HepG2 (cell line): Measurements from ENCODE around the gene PTPRN. TPM values are rescaled to one million over a fixed set of nuclear protein-coding genes. Genes with fewer than 3 reads are reported as not detected.

Source experiments
- AKAP8 ChIP-seq: sonication (generic); formaldehyde crosslinking; IDR thresholded peaks from 2 replicates; pipeline ENCODE4 v1.5.1; 2020; ENCODE audit warnings: mild to moderate bottlenecking, missing genetic modification reagents
- ARNT2 ChIP-seq: sonication (generic); formaldehyde crosslinking; IDR thresholded peaks from 2 replicates; pipeline ENCODE4 v1.8.0; 2022; ENCODE audit warnings: mild to moderate bottlenecking, low read depth, missing genetic modification reagents, moderate library complexity
- GTF3A ChIP-seq: sonication (generic); formaldehyde crosslinking; conservative IDR thresholded peaks from 2 replicates; pipeline ENCODE4 v1.4.0; 2020; ENCODE audit warnings: mild to moderate bottlenecking, missing genetic modification reagents
- KLF13 ChIP-seq: sonication (generic); formaldehyde crosslinking; IDR thresholded peaks from 2 replicates; pipeline ENCODE4 v1.4.0; 2020; ENCODE audit warnings: mild to moderate bottlenecking, missing genetic modification reagents
- KLF9 ChIP-seq: IDR thresholded peaks from 2 replicates; pipeline ENCODE4 v1.6.1; 2016; ENCODE audit warnings: low read depth
- KMT2A ChIP-seq: sonication (generic); formaldehyde crosslinking; IDR thresholded peaks from 2 replicates; pipeline ENCODE4 v1.4.0; 2020; ENCODE audit warnings: missing genetic modification reagents
- NR2C2 ChIP-seq: sonication (generic); formaldehyde crosslinking; IDR thresholded peaks from 2 replicates; pipeline ENCODE4 v1.4.0; 2020; ENCODE audit warnings: missing genetic modification reagents, mild to moderate bottlenecking, moderate library complexity, borderline replicate concordance
- SMAD1 ChIP-seq: sonication (generic); formaldehyde crosslinking; IDR thresholded peaks from 2 replicates; pipeline ENCODE4 v1.4.0; 2020; ENCODE audit warnings: missing genetic modification reagents, low read depth, mild to moderate bottlenecking, borderline replicate concordance
- ZNF274 ChIP-seq: sonication (generic); formaldehyde crosslinking; IDR thresholded peaks from 2 replicates; pipeline ENCODE4 v1.5.1; 2020; ENCODE audit warnings: mild to moderate bottlenecking, missing genetic modification reagents
- ZNF337 ChIP-seq: sonication (generic); formaldehyde crosslinking; IDR thresholded peaks from 2 replicates; pipeline ENCODE4 v1.5.1; 2020; ENCODE audit warnings: missing genetic modification reagents, low read depth, mild to moderate bottlenecking, borderline replicate concordance
- ZNF781 ChIP-seq: sonication (generic); formaldehyde crosslinking; IDR thresholded peaks from 2 replicates; pipeline ENCODE4 v1.5.1; 2020; ENCODE audit warnings: borderline replicate concordance, mild to moderate bottlenecking, missing genetic modification reagents; ENCODE audit errors: not compliant biosample characterization
- polyA plus RNA-seq, 8 experiments: library from polyadenylated mRNA; depleted of rRNA in 3 of 8; stranded (reverse) in 7 of 8; unstranded in 1 of 8; fragments of >200 nt; fragmentation: Illumina TruSeq in 4 of 8; extraction: Trizol in 4 of 8; gene quantifications; 2 replicates each; pipeline versions ENCODE4 v1.2.1 to v1.2.3, GENCODE V29; 2011 to 2016; ENCODE audit warnings: low read depth in 4 of 8, missing spikeins in 1 of 8, mixed read lengths in 1 of 8; ENCODE audit not compliant: insufficient read depth in 1 of 8
- total RNA-seq, 5 experiments: library from RNA; depleted of rRNA; stranded (reverse); fragments of >200 nt; fragmentation: Illumina TruSeq; extraction: Trizol; gene quantifications; 2 replicates each; pipeline ENCODE4 v1.2.3, GENCODE V29; 2016; ENCODE audit warnings: low read depth in 1 of 5
- TF ChIP-seq, protein P1 (sequence below): sonication (generic); formaldehyde crosslinking; IDR thresholded peaks from 2 replicates; pipeline ENCODE4 v1.5.0; 2020; ENCODE audit warnings: mild to moderate bottlenecking, missing genetic modification reagents, borderline replicate concordance
- TF ChIP-seq, protein P2 (sequence below): sonication (generic); formaldehyde crosslinking; IDR thresholded peaks from 2 replicates; pipeline ENCODE4 v1.5.0; 2020; ENCODE audit warnings: missing genetic modification reagents
- TF ChIP-seq, protein P3 (sequence below): sonication (generic); formaldehyde crosslinking; IDR thresholded peaks from 2 replicates; pipeline ENCODE4 v1.4.0; 2020; ENCODE audit warnings: missing genetic modification reagents
- TF ChIP-seq, protein P4 (sequence below), 2 experiments: IDR thresholded peaks; 2 replicates each; pipeline ENCODE4 v1.6.1; 2011 to 2012; ENCODE audit warnings: low read length in 2 of 2, borderline replicate concordance in 1 of 2, low read depth in 1 of 2, mild to moderate bottlenecking in 1 of 2, moderate library complexity in 1 of 2
- TF ChIP-seq, protein P5 (sequence below): sonication (generic); formaldehyde crosslinking; IDR thresholded peaks from 2 replicates; pipeline ENCODE4 v1.4.0; 2020; ENCODE audit warnings: missing genetic modification reagents; ENCODE audit errors: not compliant biosample characterization
- TF ChIP-seq, protein P6 (sequence below): IDR thresholded peaks from 2 replicates; pipeline ENCODE4 v1.6.1; 2016; ENCODE audit warnings: low read depth, borderline replicate concordance

PTPRN gene
- total and polyA plus RNA-seq, 2 of the 13 experiments (the other 11 are each of a cell fraction or from before 2014, with no cell fraction given) = 0.26 TPM; not detected in 1

DNA sequence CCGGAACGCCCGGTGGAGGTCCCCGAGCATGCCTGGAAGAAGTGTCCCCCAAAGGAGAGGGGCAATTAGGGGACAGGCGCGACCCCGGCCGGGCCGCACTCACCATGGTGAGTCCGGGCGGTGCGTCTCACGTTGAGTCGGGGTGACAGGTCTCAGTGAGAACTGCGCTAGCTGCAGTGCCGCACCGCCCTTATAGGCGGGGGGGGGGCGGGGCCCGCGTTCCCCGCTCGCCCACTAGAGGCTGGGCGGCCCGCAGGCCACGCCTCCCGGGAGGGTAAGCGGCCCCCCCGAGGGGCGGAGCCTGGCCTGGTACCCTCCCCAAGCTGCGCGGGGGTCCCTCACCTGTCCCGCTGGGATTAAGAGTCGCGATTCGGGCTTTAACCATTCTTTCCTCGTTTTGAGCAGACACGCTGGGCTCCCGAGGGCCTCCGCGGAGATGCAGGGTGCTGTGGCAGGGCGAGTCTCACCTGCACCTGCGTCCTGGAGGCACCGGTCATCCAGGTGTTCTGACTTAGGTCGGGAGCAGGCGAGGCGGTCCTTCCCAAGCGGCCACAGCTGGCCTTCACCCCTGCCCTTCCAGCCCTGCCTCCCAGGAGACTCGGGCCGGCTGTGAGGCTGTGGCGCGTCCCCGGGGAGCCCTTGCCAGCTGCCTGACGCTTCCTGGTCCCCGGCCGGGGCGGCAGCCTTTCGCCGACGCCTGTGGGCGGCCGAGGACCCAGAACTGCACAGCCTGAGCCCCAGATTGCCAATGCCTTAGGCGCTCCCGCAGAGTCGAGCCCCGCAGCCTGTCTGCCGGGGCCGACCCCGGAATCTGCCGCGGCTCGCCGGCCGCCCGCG lies 55.2 kb downstream of the PTPRN start, which contains the start of gene TUBA4A (continued):
- TF ChIP-seq, protein P1, sequence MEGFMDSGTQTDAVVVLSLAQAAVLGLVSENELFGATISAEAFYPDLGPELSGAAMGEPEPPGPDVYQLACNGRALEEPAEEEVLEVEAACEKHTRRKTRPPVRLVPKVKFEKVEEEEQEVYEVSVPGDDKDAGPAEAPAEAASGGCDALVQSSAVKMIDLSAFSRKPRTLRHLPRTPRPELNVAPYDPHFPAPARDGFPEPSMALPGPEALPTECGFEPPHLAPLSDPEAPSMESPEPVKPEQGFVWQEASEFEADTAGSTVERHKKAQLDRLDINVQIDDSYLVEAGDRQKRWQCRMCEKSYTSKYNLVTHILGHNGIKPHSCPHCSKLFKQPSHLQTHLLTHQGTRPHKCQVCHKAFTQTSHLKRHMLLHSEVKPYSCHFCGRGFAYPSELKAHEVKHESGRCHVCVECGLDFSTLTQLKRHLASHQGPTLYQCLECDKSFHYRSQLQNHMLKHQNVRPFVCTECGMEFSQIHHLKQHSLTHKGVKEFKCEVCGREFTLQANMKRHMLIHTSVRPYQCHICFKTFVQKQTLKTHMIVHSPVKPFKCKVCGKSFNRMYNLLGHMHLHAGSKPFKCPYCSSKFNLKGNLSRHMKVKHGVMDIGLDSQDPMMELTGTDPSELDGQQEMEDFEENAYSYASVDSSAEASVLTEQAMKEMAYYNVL (CRISPR knock-in tag) = peak; percentile 32; the same call in 1 of the 2 replicates
- TF ChIP-seq, protein P2, sequence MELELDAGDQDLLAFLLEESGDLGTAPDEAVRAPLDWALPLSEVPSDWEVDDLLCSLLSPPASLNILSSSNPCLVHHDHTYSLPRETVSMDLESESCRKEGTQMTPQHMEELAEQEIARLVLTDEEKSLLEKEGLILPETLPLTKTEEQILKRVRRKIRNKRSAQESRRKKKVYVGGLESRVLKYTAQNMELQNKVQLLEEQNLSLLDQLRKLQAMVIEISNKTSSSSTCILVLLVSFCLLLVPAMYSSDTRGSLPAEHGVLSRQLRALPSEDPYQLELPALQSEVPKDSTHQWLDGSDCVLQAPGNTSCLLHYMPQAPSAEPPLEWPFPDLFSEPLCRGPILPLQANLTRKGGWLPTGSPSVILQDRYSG (CRISPR knock-in tag) = no peak
- TF ChIP-seq ZNF781 (CRISPR knock-in tag) (peak; percentile 49), KLF13 (CRISPR knock-in tag) (no peak), ARNT2 (CRISPR knock-in tag) (no peak), KMT2A (CRISPR knock-in tag) (no peak), NR2C2 (CRISPR knock-in tag) (no peak), KLF9 (CRISPR knock-in tag) (no peak), GTF3A (0 out of 2 replicates have a peak, but pooled peaks have one; percentile 74), AKAP8 (CRISPR knock-in tag) (no peak), SMAD1 (CRISPR knock-in tag) (0 out of 2 replicates have a peak, but pooled peaks have one; percentile 2), ZNF274 (CRISPR knock-in tag) (peak; percentile 29; the same call in 1 of the 2 replicates), ZNF337 (CRISPR knock-in tag) (0 out of 2 replicates have a peak, but pooled peaks have one; percentile 40)
- TF ChIP-seq, protein P3, sequence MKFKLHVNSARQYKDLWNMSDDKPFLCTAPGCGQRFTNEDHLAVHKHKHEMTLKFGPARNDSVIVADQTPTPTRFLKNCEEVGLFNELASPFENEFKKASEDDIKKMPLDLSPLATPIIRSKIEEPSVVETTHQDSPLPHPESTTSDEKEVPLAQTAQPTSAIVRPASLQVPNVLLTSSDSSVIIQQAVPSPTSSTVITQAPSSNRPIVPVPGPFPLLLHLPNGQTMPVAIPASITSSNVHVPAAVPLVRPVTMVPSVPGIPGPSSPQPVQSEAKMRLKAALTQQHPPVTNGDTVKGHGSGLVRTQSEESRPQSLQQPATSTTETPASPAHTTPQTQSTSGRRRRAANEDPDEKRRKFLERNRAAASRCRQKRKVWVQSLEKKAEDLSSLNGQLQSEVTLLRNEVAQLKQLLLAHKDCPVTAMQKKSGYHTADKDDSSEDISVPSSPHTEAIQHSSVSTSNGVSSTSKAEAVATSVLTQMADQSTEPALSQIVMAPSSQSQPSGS (CRISPR knock-in tag) = no peak
- TF ChIP-seq, protein P4, sequence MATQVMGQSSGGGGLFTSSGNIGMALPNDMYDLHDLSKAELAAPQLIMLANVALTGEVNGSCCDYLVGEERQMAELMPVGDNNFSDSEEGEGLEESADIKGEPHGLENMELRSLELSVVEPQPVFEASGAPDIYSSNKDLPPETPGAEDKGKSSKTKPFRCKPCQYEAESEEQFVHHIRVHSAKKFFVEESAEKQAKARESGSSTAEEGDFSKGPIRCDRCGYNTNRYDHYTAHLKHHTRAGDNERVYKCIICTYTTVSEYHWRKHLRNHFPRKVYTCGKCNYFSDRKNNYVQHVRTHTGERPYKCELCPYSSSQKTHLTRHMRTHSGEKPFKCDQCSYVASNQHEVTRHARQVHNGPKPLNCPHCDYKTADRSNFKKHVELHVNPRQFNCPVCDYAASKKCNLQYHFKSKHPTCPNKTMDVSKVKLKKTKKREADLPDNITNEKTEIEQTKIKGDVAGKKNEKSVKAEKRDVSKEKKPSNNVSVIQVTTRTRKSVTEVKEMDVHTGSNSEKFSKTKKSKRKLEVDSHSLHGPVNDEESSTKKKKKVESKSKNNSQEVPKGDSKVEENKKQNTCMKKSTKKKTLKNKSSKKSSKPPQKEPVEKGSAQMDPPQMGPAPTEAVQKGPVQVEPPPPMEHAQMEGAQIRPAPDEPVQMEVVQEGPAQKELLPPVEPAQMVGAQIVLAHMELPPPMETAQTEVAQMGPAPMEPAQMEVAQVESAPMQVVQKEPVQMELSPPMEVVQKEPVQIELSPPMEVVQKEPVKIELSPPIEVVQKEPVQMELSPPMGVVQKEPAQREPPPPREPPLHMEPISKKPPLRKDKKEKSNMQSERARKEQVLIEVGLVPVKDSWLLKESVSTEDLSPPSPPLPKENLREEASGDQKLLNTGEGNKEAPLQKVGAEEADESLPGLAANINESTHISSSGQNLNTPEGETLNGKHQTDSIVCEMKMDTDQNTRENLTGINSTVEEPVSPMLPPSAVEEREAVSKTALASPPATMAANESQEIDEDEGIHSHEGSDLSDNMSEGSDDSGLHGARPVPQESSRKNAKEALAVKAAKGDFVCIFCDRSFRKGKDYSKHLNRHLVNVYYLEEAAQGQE (IDR thresholded peaks at IDR 0.05; ENCODE audit: borderline replicate concordance in 1 of 2, low read depth in 1 of 2, low read length in 2 of 2) = peak in 1 of 2 experiments; percentile 21; a peak in 1 of 4 replicates
- TF ChIP-seq, protein P5, sequence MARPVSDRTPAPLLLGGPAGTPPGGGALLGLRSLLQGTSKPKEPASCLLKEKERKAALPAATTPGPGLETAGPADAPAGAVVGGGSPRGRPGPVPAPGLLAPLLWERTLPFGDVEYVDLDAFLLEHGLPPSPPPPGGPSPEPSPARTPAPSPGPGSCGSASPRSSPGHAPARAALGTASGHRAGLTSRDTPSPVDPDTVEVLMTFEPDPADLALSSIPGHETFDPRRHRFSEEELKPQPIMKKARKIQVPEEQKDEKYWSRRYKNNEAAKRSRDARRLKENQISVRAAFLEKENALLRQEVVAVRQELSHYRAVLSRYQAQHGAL (CRISPR knock-in tag) = no peak
- TF ChIP-seq, protein P6, sequence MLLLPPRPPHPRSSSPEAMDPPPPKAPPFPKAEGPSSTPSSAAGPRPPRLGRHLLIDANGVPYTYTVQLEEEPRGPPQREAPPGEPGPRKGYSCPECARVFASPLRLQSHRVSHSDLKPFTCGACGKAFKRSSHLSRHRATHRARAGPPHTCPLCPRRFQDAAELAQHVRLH = no peak
